Stimulated activated CD8-positive, alpha-beta memory T cell treated with anti-CD3 and anti-CD28 coated beads, Interleukin-15, amount 100 ng/mL, for 4 hours (primary cell): ENCODE measurements around the gene MRPS26.
"Not testable (repeated sequence)": the region's sequence is repeated elsewhere in the genome, so short reads cannot be mapped to it uniquely, and the experiment has no call there.

Source experiments
- DNase-seq, 2 donors: peaks; one replicate each; pipeline ENCODE4 v3.0.0-alpha.2; 2020; ENCODE audit warnings: low read depth in 2 of 2

Gene MRPS26

DNA sequence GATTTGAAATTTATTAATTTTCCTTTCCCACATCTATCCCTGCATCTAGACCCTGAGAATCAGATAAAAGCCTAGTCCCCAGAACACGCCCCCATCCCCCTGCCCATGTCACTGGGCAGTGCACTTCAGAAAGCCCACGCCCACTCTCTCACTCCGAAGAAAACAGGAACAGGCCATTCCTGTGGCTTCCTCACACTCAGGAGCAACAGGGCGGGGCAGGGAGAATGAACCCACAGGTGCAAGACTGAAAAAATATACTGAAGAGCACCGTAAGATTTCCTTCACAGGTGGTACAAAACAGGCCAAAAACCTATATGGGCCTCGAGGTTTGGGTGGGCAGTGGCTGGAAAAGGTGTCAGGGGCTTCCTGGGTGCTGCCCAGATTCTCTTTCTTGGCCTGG lies 29.0 kb downstream of the MRPS26 start:
- DNase-seq, result no peak

DNA sequence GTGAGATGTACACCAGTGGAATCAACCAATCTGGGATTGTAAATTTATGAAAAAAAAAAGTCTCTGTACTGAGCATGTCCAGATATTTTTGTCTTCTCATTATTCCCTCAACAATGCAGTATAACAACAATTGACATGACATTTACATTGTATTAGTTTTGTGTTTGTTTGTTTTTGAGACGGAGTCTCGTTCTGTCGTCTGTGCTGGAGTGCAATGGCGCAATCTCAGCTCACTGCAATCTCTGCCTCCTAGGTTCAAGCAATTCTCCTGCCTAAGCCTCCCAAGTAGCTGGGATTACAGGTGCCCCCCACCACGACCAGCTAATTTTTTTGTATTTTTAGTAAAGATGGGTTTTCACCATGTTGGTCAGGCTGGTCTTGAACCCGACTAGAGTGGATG lies 29.5 kb downstream of the MRPS26 start:
- not testable (repeated sequence) for DNase-seq

DNA sequence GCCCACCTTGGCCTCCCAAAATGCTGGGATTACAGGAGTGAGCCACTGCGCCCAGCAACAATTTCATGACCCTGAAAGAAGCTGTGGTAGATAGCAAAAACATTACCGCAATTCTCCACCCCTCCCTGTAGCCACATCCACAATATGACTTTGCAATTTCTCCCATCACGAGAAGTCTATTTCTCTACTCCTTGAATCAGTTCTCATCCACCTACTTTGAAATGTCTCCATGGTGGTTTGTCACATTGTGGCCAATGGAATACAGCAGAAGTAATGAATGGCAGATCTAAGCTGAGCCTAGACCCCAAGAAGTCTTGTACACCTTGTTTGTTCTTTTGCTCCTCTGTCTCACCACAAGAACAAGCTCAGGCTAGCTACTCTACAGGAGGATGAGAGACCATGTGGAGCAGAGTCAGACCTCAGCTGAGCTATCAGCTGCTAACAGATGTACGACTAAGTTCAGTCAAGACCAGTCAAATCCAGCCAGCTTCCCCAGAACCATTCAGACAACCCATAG lies 31.8 kb downstream of the MRPS26 start:
- DNase-seq, result no peak

DNA sequence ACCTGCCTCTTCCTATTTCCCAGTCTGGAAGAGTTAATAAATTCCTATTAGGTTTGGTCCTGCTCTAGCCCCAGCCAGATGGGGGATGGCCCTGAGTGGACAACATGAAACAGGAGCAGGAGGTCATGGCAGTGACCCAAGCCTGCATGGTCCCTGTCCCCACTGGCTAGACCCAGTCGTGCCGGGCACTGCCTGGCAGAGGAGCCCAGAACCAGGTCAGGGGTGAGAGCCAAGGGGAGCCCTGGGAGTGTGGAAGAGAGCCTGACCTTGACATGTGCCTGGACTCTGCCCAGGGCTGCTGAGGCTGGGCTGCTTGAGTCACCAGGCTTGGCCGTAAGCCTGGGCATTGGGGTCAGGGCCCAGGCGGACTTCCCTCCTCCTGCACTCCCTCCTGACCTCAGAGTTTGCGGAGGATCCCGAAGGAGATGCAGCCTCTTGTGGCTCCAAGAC lies 35.1 kb downstream of the MRPS26 start:
- DNase-seq, result no peak

DNA sequence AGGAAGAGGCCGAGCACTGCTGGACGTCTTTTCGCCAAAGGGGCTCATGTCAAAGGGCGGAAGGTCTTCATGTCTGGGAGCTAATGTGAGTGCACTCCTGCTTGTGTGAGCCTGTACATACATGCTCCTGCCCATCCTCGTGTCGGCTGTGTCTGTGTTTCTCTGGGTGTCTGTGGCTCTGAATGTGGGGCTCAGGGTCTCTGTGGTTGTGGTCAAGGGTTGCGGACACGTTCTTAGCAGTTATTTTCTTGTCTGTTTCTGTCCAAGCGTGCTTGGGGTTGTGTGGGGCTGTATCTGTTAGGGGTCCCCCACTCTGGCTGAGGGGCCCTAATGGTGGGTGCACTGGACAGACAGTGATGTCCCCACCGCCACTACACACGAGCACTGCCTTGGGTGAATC lies 35.8 kb downstream of the MRPS26 start:
- DNase-seq, result no peak

DNA sequence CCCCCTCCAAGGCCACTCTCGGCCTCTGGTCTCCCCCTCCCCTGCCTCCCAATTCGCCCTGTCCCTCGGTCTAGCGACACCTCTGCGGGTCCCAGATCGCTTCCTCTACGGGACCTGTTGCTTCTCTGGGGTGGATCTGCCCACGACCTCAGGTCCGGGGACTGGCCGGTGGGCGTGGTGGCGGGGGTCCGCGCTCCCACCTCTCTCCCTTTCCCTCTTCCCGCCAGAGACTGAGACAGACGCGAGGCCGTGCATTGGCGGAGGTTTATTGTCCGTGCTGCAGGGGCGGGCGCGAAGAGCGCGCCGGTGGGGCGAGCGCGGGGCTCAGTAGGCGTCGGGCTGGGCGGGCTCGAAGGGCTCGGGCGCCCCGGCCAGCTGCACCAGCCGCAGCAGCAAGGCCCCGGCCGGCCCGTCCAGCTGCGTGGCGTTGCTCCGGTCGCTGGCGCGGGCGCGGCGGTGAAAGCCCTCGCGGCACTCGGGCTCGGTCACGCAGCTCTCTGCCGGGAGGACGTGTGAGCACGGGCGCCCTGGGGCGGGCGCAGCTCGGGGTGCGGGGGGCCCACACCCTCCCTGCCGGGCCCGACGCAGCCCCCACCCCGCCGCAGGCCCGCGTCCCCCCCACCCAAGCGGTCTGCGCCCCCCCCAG lies 36.6 kb downstream of the MRPS26 start:
- DNase-seq, result no peak

DNA sequence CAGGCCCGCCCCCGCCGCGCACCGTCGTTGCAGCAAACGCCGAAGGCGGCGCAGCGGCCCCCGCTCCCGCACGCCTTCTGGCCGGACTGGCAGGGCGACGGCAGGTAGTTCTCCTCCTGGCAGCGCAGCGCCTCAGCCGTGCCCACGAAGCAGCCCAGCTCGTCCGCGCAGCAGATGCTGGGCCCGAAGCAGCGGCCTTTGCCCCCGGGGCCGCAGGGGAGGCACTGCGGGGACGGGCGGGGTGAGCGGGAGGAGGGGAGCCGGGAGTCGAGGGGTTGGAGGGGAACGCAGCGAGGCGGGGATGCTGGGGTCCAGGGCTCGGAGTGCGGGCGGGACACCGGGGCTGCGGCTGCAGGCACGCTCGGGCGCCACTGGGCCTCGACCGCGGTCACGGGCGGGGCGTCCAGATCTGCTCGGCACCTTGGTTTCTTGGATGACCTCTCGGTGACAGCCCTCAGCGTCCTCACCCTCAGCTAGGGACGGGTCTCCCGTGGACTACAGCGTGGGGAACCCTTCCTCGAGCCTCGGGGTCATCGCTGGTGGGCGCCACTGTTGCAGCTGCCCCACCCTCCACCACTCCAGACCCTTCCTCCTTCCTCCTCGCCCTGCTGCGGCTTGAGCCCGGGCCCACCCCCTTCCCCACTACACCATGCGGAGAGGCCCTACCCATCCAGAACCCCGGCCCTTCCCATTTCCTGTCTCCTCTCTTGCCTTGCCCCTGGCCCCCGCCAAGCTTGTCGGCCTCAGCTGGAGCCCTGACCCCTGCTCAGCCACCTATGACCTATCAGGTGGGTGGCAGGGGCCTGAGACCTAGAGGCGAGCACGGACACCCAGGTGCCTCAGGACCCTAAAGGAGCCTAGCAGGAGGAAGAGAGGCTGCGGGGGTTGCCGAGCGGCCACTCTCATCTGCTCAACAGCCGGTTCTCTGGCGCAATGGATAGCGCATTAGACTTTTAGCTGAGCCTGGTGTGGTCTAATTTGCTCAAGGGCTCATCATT lies 37.4 kb downstream of the MRPS26 start:
- DNase-seq, result no peak

DNA sequence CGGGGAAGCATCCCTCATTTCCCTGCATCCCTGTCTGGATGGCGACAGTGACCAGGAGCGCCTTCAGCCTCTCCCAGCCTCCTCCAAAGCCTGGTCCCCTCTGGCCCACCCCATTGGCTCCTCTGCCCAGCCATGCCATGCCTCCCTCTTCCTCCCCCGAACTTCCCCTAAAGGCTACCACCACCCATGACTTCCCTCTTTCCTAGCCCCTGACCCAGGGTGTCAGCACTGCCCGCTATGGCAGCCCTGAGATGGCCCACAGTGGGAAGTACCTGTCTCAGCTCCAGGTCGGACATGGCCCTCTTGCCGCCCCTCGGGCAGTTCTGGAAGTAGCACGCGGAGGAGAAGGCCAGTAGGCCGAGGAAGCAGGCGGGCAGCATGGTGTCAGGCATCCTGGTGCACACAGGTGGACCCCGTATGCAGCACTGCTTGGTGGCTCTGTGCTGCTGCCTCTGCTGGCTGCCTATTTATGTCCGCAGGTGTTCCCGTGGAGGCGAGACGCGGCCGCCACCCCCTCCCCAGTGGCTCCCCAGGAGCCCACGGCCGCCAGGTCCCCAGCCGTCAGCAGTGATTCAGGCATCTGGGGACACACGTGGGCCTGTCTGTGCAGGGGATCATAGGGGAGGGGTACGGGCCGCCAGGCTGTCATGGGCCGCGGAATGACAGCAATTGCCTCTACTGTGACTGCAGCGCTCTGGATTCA lies 38.6 kb downstream of the MRPS26 start, which contains the start of gene AVP:
Gene AVP, minus strand, starts transcription at position 442 of the 703 bp plus-strand sequence. Its CDS starts 50 bp downstream, at position 392.
- no peak for DNase-seq

DNA sequence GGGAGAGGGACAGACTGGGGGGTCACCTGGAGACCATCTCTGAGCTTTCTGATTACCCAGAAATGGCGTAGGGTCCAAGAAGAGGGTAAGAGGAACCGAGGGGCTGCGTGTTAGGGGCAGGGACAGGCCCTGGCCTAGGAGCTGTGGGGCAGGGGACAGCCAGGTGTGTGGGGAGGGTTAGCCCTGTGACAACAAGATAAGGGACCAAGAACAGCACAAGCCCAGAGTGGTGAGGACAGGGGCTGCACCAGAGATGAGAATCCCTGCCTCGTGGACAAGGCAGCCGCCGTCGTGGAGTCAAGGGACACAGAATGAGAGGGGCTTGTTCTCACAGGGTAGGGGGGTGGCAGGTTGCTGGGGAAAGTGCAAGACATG lies 39.1 kb downstream of the MRPS26 start:
- no peak for DNase-seq

DNA sequence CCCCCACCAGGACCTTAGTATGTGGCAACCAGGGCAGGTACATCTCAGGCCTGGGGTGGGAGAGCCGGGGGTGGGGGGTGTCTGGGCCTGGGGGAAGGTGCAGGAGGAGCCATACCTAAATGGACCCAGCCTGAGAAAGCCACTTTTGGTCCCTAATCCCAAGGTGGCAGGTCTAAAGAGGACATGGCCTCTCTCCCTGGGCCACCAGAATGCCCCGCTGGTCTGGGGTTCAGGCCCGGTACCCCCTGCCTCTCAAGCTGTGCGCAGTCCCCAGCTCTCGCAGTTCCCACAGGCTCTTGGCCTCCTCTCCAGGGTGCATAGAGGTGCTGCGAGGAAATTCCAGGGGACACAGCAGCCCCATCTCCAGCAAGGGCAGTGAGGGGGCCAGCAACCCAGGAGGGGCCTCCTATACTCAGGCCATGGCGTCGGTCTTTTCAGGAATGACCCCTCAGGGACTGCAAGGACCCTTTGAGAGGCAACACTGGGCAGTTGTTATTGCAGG lies 39.8 kb downstream of the MRPS26 start:
- no peak for DNase-seq

DNA sequence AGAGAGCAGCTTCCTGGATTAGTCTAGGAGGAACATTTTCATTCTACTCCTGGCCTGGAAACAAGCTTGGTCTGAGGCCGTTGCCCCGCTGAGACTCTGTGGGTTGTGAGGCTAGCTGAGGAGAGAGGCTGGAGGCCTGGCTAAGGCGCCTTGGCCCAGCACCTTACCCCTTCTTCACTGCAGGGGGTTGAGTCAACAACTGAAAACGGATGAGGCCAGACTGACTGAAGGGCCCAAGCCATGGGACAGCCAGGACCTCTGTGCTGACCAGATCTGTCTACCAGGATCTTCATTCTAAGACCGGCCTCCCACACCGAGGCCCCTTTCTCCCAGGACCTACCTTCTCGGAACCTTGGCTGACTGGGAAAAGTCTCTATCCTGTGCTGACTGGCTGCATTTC lies 42.2 kb downstream of the MRPS26 start:
- no peak for DNase-seq

DNA sequence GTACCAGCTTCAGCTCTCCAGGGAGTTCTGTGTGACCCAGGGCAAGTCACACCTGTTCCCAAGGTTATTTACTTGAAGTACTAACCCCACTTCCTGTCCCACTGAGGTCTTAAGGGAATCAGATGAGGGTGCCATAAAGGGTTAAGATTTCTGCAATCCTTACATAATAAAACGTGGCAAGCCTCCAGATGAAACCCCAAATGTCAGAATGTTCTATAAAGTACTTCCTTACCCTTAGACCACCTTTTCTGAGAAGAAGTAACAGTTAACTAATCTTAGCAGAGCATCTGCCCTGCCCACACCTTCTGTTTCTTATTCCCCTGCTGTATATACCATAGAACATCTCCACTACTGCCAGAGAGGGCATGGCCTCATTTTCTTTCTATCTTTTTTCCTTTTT lies 44.7 kb downstream of the MRPS26 start:
- DNase-seq, result no peak

DNA sequence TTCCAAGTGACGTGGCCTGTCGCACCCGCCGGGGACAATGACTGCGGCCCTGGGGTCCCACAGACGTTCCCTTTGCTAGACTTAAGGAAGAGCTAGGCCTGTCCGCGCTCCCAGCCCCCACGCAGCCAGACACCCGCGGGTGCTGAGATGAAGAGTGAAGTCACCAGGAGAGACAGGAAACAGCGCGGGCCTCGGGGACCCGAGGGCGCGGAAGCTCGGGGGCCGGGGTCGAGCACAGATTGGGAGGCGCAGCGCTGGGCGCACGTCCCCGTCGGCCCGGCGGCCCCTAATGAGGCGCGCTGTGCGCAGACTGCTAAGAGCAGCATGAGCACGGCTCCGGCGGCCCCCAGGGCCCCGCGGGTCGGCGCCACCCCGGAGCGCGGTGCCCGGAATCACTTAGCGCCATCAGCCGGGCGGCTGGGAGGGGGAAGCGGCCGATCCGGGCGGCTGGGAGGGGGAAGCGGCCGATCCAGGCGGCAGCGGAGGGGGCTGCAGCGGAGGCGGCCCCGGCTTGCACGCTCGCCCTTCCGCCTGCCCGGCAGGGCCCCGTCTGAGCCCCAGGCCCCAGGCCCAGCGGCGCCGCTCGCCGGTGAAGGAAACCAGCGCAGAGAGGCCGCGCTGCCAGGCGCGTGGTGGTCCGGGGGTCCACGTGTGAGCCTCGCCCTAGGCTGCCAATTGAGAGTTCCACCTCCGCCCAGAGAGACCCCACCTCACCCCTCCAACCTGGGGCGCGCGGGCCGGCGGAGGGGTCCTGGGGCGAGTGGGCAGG lies 46.9 kb downstream of the MRPS26 start:
- no peak for DNase-seq

DNA sequence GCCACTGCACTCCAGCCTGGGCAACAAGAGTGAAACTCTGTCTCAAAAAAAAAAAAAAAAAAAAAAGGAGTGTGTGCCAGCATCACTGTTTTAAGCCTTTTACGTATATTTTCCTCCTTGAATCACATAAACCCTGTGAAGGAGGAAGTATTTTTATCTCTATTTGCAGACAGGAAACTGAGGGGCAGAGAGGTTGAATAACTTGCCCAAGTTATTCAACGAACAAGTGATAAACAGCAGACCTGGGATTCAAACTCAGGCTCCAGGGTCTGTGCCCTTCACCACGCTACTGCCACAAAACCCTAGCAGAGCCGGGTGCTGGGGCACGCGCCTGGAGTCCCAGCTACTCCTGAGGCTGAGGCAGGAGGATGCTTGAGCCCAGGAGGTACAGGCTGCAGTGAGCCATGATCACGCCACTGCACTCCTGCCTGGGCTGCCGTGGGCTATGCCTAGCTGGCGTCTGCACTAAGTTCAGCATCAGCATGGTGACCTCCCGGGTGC lies 48.1 kb downstream of the MRPS26 start:
- DNase-seq, result no peak

DNA sequence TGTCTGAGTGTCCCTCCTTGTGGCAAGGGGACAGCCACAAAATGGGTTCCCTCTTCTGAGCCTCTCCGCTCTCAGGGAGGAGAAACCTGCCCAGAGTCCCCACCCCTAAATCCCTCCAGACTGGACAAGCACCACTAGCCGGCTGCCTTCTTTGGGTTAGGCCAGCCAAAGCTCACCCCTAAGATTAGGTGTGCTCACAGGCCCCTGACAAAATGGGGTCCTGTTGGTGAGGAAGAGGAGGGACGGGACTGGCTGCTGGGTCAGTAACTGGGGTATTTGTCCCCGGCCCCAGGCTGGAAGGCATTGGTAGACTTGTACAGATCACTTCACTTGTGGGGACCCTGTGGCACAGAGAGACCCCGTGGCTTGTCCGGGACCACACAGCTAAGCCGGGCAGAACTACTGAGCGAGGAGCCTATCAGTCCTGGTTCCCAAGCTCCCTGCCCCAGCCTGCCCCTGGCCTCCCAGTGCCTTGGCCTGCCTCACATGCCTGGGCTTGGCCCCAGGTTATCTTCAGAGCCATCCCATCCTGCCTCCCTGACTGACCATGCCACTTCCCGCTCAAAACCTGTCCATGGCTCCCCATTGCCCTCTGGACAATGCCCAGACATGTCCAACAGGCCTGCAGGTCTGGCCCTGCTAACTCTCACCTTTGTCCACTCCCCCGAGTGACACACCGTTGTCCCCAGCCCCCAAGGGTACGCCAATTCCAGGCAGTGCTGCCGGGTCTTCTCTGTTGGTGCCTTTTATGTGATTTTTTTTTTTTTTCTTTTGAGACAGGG lies 49.2 kb downstream of the MRPS26 start:
- DNase-seq, result no peak
